NB4 (cell line): Measurements from ENCODE around the gene DYNC1I1.

Source experiments
- CTCF ChIP-seq: IDR thresholded peaks from one replicate; pipeline ENCODE4 v1.5.1; 2012; ENCODE audit warnings: low read depth, low read length
- MAX ChIP-seq: IDR thresholded peaks from 2 replicates; pipeline ENCODE4 v1.6.1; 2011; ENCODE audit warnings: low read depth, low read length
- MYC ChIP-seq: IDR thresholded peaks from 2 replicates; pipeline ENCODE4 v1.6.1; 2011; ENCODE audit warnings: low read depth, low read length
- POLR2A ChIP-seq: IDR thresholded peaks from 2 replicates; pipeline ENCODE4 v1.6.1; 2011; ENCODE audit warnings: mild to moderate bottlenecking; ENCODE audit not compliant: insufficient read length; ENCODE audit errors: extremely low read depth

GRCh38 chr7:96033009-96033598 is 260.8 kb downstream of the DYNC1I1 start:
- no peak for TF ChIP-seq CTCF
- TF ChIP-seq MYC, result no peak
- no peak for TF ChIP-seq POLR2A
- TF ChIP-seq MAX, result no peak
